C4-2B (cell line): ENCODE measurements around the gene NEMP1.

ENCODE experiments used
- CTCF ChIP-seq: fragments of 450-650 bp; conservative IDR thresholded peaks from 2 replicates; pipeline ENCODE4 v1.5.1; 2017; ENCODE audit warnings: mild to moderate bottlenecking
- ZFX ChIP-seq: fragments of 450-650 bp; IDR thresholded peaks from 2 replicates; pipeline ENCODE4 v1.6.1; 2017

GRCh38 chr12:57006809-57007475, 71.6 kb downstream of the NEMP1 start:
- TF ChIP-seq CTCF (no peak; the same call in none of the 2 replicates), ZFX (no peak)
